ENCODE data around the gene KCNQ1.

KCNQ1 gene

GRCh38 chr11:2581931-2582350, 137.1 kb downstream of the KCNQ1 start:
- no peak for DNase-seq (ENCODE audit: low read depth)

- no peak for DNase-seq (ENCODE audit: low read depth)
These were observed 137.6 kb downstream of the KCNQ1 start for GRCh38 chr11:2582351-2582945.

- no peak for DNase-seq (ENCODE audit: low read depth)
These were observed 138.3 kb downstream of the KCNQ1 start for GRCh38 chr11:2582946-2583604.

- DNase-seq (ENCODE audit: low read depth) = no peak
These were observed 138.8 kb downstream of the KCNQ1 start for GRCh38 chr11:2583605-2583958.

GRCh38 chr11:2584434-2584811, 139.6 kb downstream of the KCNQ1 start:
- DNase-seq (ENCODE audit: low read depth) = no peak

GRCh38 chr11:2584812-2585565, 140.2 kb downstream of the KCNQ1 start:
- DNase-seq (ENCODE audit: low read depth) = no peak

- DNase-seq (ENCODE audit: low read depth) = no peak
These were observed 140.8 kb downstream of the KCNQ1 start for GRCh38 chr11:2585566-2586086.

GRCh38 chr11:2586087-2586792, 141.4 kb downstream of the KCNQ1 start:
- no peak for DNase-seq (ENCODE audit: low read depth)

GRCh38 chr11:2586793-2587131, 142.0 kb downstream of the KCNQ1 start:
- DNase-seq (ENCODE audit: low read depth) = no peak

GRCh38 chr11:2587132-2587930, 142.5 kb downstream of the KCNQ1 start:
- DNase-seq (ENCODE audit: low read depth) = no peak

GRCh38 chr11:2587976-2588748, 143.4 kb downstream of the KCNQ1 start:
- no peak for DNase-seq (ENCODE audit: low read depth)

GRCh38 chr11:2588809-2589537, 144.2 kb downstream of the KCNQ1 start:
- DNase-seq (ENCODE audit: low read depth) = no peak

- DNase-seq (ENCODE audit: low read depth) = no peak
These were observed 144.7 kb downstream of the KCNQ1 start for GRCh38 chr11:2589538-2589934.

- no peak for DNase-seq (ENCODE audit: low read depth)
These were observed 145.5 kb downstream of the KCNQ1 start for GRCh38 chr11:2590131-2590964.

GRCh38 chr11:2590965-2591754, 146.4 kb downstream of the KCNQ1 start:
- DNase-seq (ENCODE audit: low read depth) = no peak

- DNase-seq (ENCODE audit: low read depth) = no peak
These were observed 147.0 kb downstream of the KCNQ1 start for GRCh38 chr11:2591805-2592204.

GRCh38 chr11:2592559-2593392, 148.0 kb downstream of the KCNQ1 start:
- no peak for DNase-seq (ENCODE audit: low read depth)
